Neural progenitor cell (in vitro differentiated cells): ENCODE measurements around the gene NAMPT. TPM values are rescaled to one million over a fixed set of nuclear protein-coding genes. Genes with fewer than 3 reads are reported as not detected.

ENCODE experiments used
- DNase-seq: peaks from one replicate; pipeline ENCODE4 v3.0.0-alpha.2; 2016; ENCODE audit warnings: low spot score
- H2AFZ ChIP-seq: fragments of 200-600 bp; sonication (generic); replicated peaks from 2 replicates; pipeline ENCODE4 v1.6.1; 2016; ENCODE audit warnings: antibody characterized with exemption
- H3F3A ChIP-seq: fragments of 200-600 bp; sonication (generic); 2 replicates; pipeline ENCODE4 v1.6.1; 2016; ENCODE audit warnings: antibody characterized with exemption, low read depth
- H3K27ac ChIP-seq: fragments of 200-600 bp; sonication (generic); 2 replicates; pipeline ENCODE4 v1.5.1; 2016; ENCODE audit warnings: mild to moderate bottlenecking
- H3K27me3 ChIP-seq: fragments of 200-600 bp; sonication (generic); 2 replicates; pipeline ENCODE4 v1.6.1; 2016; ENCODE audit warnings: mild to moderate bottlenecking, moderate library complexity
- H3K36me3 ChIP-seq: fragments of 200-600 bp; sonication (generic); 2 replicates; pipeline ENCODE4 v1.5.1; 2016
- H3K4me1 ChIP-seq: fragments of 200-600 bp; sonication (generic); 2 replicates; pipeline ENCODE4 v1.6.1; 2016; ENCODE audit warnings: mixed run types
- H3K4me2 ChIP-seq: fragments of 200-600 bp; sonication (generic); 2 replicates; pipeline ENCODE4 v1.6.1; 2016
- H3K4me3 ChIP-seq: fragments of 200-600 bp; sonication (generic); 2 replicates; pipeline ENCODE4 v1.5.1; 2016
- H3K79me2 ChIP-seq: fragments of 200-600 bp; sonication (generic); 2 replicates; pipeline ENCODE4 v1.6.1; 2016; ENCODE audit warnings: low read depth
- H3K9ac ChIP-seq: fragments of 200-600 bp; sonication (generic); 2 replicates; pipeline ENCODE4 v1.6.1; 2016
- H3K9me3 ChIP-seq: fragments of 200-600 bp; sonication (generic); 2 replicates; pipeline ENCODE4 v1.5.1; 2016; ENCODE audit warnings: low read depth
- H4K20me1 ChIP-seq: fragments of 200-600 bp; sonication (generic); 2 replicates; pipeline ENCODE4 v1.6.1; 2016; ENCODE audit warnings: low read depth
- H3K27ac Mint-ChIP-seq: 3 replicates; pipeline ENCODE4 v1.8.0; 2021; ENCODE audit warnings: mixed read lengths
- H3K27me3 Mint-ChIP-seq: 2 replicates; pipeline ENCODE4 v1.8.0; 2022; ENCODE audit warnings: low read depth, mild to moderate bottlenecking, inconsistent platforms, moderate library complexity, mixed read lengths; ENCODE audit not compliant: insufficient read depth
- H3K36me3 Mint-ChIP-seq: 3 replicates; pipeline ENCODE4 v1.8.0; 2021; ENCODE audit warnings: mixed read lengths
- H3K4me1 Mint-ChIP-seq: 3 replicates; pipeline ENCODE4 v1.8.0; 2021; ENCODE audit warnings: mixed read lengths
- H3K4me3 Mint-ChIP-seq: 3 replicates; pipeline ENCODE4 v1.8.0; 2021; ENCODE audit warnings: mild to moderate bottlenecking, moderate library complexity, mixed read lengths
- H3K9me3 Mint-ChIP-seq: 3 replicates; pipeline ENCODE4 v1.8.0; 2020; ENCODE audit warnings: mixed read lengths
- CTCF ChIP-seq: fragments of 200-600 bp; sonication (generic); IDR thresholded peaks from 2 replicates; pipeline ENCODE4 v1.5.1; 2017; ENCODE audit warnings: antibody characterized with exemption, mild to moderate bottlenecking
- EZH2 ChIP-seq: fragments of 200-600 bp; sonication (generic); IDR thresholded peaks from 2 replicates; pipeline ENCODE4 v1.6.1; 2017; ENCODE audit warnings: antibody characterized with exemption, mild to moderate bottlenecking, moderate library complexity
- EZH2phosphoT487 ChIP-seq: fragments of 200-600 bp; sonication (generic); IDR thresholded peaks from 2 replicates; pipeline ENCODE4 v1.6.1; 2017; ENCODE audit warnings: antibody characterized with exemption
- total RNA-seq: library from RNA; depleted of rRNA; stranded (reverse); fragments of >200 nt; gene quantifications from 2 replicates; pipeline ENCODE4 v1.2.3, GENCODE V29; 2015; ENCODE audit warnings: low replicate concordance

The NAMPT gene
- total RNA-seq, 1 donor from 2014 or later: 143 TPM

DNA sequence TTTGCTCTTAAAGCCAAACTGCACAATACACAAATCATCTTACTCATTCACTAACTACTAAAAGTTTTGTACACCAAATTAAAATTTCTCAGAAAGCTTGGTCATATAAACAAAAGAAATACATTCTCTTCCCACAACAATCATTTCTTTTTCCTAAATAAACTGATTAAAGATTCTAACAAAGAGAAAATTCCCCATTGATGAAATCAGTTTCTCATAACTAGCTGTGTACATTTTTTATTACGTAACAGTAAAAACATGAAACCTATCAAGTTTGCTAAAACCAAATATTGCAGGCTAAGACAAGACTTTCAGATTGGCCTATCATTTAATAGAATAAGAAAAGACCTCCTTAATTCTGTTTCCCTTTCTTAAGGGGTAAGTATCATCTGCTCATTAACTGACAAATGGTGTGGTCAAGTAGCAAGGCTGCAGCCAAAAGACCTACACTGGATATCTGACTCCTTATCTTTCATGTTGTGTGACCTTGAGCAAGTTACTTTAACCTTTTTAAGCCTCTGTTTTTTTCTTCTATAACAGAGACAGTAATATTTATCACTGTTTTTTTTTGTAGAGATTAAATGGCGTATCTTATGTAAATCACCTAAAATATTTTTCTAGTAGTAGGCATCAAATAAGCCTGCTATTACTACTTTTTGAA lies 22.4 kb downstream of the NAMPT start:
- Mint-ChIP-seq H3K27me3 (no peaks in the 10 kb centered on the region), H3K4me3 (no peak overlapping the region), H3K9me3 (no peaks in the 10 kb centered on the region), H3K27ac (no peak overlapping the region), H3K36me3 (peaks cover 30% of the 10 kb centered on the region), H3K4me1 (no peaks in the 10 kb centered on the region)
- no peak overlapping the region for H3K4me2 ChIP-seq
- H3K4me3 ChIP-seq: no peak overlapping the region
- H3K27me3 ChIP-seq: no peaks in the 10 kb centered on the region
- H3K36me3 ChIP-seq: peaks cover 10% of the 10 kb centered on the region
- H3K9me3 ChIP-seq: no peaks in the 10 kb centered on the region
- DNase-seq: no peak
- no peaks in the 10 kb centered on the region for H3K4me1 ChIP-seq
- no peaks in the 10 kb centered on the region for H4K20me1 ChIP-seq
- no peak overlapping the region for H2AFZ ChIP-seq
- TF ChIP-seq CTCF: no peak
- no peak for TF ChIP-seq EZH2
- no peak for TF ChIP-seq EZH2phosphoT487
- H3K27ac ChIP-seq: no peak overlapping the region
- H3F3A ChIP-seq: no peaks in the 10 kb centered on the region
- no peak overlapping the region for H3K9ac ChIP-seq
- no peaks in the 10 kb centered on the region for H3K79me2 ChIP-seq

DNA sequence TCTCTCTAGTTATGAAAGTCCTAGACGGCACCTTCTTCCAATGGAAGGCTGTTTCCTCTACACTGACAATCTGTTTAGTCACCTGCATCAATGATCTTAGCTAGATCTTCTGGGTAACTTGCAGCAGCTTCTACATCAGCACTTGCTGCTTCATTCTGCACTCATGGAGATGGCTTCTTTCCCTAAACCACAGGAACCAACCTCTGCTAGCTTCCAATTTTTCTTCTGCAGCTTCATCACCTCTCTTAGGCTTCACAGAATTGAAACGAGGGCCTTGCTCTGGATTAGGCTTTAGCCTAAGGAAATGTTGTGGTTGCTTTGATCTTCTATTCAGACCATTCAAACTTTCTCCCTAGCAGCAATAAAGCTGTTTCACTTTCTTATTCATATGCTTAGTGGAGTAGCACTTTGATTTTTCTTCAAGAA lies 24.6 kb downstream of the NAMPT start:
- H3K27me3 Mint-ChIP-seq: no peaks in the 10 kb centered on the region
- no peaks in the 10 kb centered on the region for H3K9me3 ChIP-seq
- H2AFZ ChIP-seq: no peak overlapping the region
- H3K36me3 ChIP-seq: peaks cover 10% of the 10 kb centered on the region
- no peak for DNase-seq
- no peaks in the 10 kb centered on the region for H3K4me1 ChIP-seq
- no peaks in the 10 kb centered on the region for H3K27me3 ChIP-seq
- no peak overlapping the region for H3K4me2 ChIP-seq
- no peak overlapping the region for H3K27ac Mint-ChIP-seq
- no peaks in the 10 kb centered on the region for H3K4me1 Mint-ChIP-seq
- H3K9me3 Mint-ChIP-seq: no peaks in the 10 kb centered on the region
- H3K4me3 Mint-ChIP-seq: no peak overlapping the region
- no peak overlapping the region for H3K27ac ChIP-seq
- H3K4me3 ChIP-seq: no peak overlapping the region
- no peak overlapping the region for H3K9ac ChIP-seq
- peaks cover 28% of the 10 kb centered on the region for H3K36me3 Mint-ChIP-seq
- no peaks in the 10 kb centered on the region for H3F3A ChIP-seq
- no peak for TF ChIP-seq EZH2phosphoT487
- TF ChIP-seq EZH2: no peak
- no peak for TF ChIP-seq CTCF
- peaks cover 2% of the 10 kb centered on the region for H4K20me1 ChIP-seq
- peaks cover 6% of the 10 kb centered on the region for H3K79me2 ChIP-seq

DNA sequence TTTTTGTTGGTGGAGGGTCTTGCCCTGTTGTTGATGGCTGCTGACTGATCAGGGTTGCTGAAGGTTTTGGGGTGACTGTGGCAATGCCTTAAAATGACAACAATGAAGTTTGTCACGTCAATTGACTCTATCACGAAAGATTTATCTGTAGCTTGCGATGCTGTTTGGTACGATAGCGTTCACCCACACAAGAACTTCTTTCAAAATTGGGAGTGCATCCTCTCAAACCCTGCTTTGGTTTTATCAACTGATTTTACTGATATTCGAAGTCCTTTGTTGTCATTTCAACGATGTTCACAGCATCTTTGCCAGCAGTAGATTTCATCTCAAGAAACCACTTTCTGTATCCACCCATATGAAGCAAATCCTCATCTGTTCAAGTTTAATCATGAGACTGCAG lies 26.0 kb downstream of the NAMPT start:
- Histone ChIP-seq H3K79me2 (peaks cover 7% of the 10 kb centered on the region), H3K27ac (no peak overlapping the region), H3K4me3 (no peak overlapping the region), H3K27me3 (no peaks in the 10 kb centered on the region), H3K36me3 (peaks cover 6% of the 10 kb centered on the region), H3K9me3 (no peaks in the 10 kb centered on the region), H3K4me2 (no peak overlapping the region), H4K20me1 (peaks cover 3% of the 10 kb centered on the region), H3K4me1 (no peaks in the 10 kb centered on the region), H3F3A (no peaks in the 10 kb centered on the region), H2AFZ (no peak overlapping the region), H3K9ac (no peak overlapping the region)
- Mint-ChIP-seq H3K4me1 (no peaks in the 10 kb centered on the region), H3K4me3 (no peak overlapping the region), H3K36me3 (peaks cover 28% of the 10 kb centered on the region), H3K27ac (no peak overlapping the region), H3K27me3 (no peaks in the 10 kb centered on the region), H3K9me3 (no peaks in the 10 kb centered on the region)
- no peak for DNase-seq
- TF ChIP-seq CTCF: no peak
